Femur (tissue), 1 donor: ENCODE results near the gene WLS.
A peak's percentile ranks its signal among the peaks of the same experiment; 100 is the strongest.
"Not testable (repeated sequence)": the region's sequence is repeated elsewhere in the genome, so short reads cannot be mapped to it uniquely, and the experiment has no call there.

Experiments
- DNase-seq: peaks from one replicate; pipeline ENCODE4 v3.0.0-alpha.2; 2017

Gene WLS

DNA sequence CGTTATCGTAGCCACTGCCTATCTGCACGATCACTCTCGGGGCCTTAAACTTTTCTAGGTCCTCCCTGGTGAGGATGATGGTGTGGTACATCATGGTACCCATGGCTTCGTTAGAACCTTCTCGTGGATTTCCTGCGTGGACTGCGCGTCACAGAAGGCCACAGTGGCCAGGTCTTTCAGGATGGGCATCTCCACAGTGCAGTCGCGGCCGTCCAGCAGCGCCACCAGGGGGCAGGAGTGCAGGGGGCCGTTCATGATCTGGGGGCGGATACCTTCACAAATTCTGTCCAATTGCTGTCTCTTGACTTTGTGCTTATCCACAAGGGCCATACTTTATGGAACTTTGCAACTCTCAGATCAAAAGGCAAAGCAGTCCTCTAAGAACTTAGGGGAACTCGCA lies 69.6 kb downstream of the WLS start:
- DNase-seq = no peak

DNA sequence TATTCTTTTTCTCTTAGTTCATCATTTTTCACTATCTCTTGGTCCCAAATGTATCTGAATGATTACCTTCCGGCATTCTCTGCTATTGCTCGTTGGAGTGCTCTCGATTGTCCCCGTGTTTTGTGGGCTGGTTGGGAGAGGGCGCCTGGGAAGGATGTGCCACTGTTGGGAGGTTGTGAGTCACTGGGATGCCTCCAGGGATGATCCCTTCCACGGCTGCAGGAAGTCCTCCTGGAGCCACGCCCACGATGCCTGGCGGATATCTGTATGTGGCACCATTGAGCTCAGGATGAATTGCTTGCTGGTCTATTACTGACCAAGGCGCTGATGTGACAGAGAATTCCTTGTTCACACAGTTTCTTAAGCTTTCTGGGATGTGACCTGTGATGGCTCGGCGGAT lies 70.7 kb downstream of the WLS start:
- not testable (repeated sequence) for DNase-seq

- not testable (repeated sequence) for DNase-seq
Observed at GRCh38 chr1:68160935-68161334, 71.4 kb downstream of the WLS start.

- DNase-seq = no peak
Observed at GRCh38 chr1:68160021-68160420, 72.3 kb downstream of the WLS start.

DNA sequence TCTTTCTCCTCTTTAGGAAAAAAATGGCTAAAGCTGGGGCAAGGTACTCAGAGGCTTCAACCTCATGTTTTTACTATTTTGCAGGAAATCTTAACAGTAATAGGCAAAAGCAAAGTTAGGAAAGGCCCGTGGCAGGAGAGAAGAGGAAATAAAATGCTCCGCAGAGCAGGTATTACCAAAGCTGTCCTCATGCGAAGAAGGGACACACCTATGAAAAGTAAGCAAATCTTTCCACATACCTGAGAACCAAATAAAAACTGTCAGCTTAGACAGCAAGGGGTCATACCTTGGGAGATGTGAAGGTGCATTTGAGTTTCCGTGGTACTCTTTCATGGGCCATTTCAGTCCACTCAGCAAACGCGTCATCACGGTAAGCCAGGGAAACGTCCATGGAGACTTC lies 73.5 kb downstream of the WLS start:
- no peak for DNase-seq

DNA sequence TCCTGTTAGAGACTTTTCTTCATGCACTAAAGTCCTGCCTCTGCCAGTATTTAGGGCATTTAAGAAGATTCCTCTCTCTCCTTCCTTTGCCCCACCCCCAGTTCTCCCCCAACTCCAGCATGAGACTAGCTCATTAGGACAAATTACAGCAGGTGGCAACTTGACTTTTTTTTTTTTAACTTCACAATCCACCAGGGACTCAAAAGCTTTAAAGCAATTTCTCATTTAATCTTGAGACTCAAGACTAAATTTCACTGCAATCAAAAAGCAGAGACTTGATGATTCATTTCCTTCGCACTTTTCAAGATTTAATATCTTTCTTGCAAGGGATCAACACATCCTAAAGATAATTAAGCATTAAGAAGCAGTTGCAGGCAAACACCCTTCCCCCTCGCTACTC lies 74.9 kb downstream of the WLS start:
- no peak for DNase-seq

DNA sequence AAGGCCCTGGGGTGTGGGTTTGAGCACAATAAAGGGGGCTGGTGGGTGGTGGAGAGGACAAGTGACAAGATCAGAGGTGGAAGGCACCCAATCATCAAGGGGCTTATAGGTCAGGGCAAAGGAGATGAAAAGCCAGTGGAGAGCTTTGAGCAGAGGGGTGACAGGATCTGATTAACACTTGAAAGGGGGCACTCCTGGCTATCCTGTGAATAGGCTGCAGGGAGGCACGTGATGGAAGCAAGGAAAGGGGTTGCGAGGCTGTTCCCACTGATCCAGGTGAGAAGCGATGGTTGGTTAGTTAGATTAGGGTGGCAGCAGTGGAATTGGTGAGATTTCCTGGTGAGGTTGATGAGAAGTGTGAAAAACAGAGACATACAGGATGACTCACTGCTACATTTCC lies 80.6 kb downstream of the WLS start:
- no peak for DNase-seq

DNA sequence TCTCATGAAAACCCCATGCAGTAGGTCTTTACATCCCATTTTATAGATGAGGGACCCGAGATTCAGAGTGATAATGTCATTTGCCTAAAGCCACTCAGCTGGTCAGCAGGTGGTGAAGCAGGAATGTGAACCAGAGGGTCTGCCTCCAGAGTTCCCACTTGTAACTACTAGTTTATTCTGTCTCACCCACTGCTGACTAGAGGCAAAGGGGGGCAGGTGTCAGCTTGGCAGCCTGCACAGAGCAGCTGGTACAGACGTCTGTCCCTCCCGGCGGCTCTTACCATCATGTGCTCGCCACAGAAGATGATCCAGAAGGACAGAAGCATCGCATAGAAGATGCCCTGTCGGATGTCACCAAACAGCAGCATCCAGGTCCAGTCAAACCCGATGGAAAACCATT lies 82.4 kb downstream of the WLS start:
- DNase-seq = no peak

- no peak for DNase-seq
Observed at GRCh38 chr1:68149110-68149798, 83.1 kb downstream of the WLS start.

DNA sequence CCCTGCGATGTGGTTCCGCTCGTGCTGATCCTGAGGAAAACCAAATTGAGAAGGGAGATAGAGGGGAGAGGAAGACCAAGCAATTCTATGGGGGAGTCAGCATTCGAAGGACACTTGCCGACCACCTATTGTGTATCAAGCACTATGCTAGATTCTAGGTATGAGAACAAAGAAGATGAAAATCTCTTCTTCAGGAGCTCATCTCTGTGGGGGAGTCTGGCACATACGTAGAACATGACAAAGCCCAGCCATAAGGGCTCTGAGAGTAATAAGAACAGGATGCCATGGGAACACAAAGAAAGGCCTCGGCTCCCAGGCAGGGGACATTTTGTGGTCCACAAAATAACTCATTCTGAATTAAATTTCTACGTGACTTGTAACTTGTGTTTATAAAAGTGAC lies 83.7 kb downstream of the WLS start:
- no peak for DNase-seq

DNA sequence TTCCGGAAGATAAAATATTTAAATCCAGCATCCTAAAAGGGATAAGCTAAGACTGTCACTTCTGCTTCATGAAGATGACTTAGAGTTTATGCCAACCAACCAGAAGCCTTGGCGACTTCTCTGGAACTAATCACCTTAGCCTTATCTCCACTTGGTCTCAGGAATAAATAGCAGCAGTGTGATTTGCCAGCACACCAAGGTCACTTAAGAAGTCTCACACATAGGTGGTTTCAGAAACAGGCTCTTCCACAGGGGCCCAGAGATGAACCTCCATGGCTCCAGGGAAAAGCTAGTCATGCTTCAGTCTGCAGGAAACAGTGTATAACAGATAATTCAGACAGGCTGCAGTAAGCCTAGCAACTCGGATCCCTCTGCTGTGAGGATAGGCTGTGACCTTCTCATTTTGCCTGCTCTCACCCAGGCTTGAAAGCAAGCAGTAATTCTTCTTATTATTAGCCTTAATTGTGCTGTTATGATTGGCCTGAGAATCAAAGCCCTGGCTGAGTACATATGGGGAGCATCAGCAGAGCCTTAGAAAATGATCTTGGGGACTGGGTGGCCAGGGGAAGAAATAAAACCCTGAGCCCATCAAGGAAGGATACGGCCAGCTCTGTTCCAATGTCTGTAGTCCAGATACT lies 84.7 kb downstream of the WLS start:
- DNase-seq = no peak

DNA sequence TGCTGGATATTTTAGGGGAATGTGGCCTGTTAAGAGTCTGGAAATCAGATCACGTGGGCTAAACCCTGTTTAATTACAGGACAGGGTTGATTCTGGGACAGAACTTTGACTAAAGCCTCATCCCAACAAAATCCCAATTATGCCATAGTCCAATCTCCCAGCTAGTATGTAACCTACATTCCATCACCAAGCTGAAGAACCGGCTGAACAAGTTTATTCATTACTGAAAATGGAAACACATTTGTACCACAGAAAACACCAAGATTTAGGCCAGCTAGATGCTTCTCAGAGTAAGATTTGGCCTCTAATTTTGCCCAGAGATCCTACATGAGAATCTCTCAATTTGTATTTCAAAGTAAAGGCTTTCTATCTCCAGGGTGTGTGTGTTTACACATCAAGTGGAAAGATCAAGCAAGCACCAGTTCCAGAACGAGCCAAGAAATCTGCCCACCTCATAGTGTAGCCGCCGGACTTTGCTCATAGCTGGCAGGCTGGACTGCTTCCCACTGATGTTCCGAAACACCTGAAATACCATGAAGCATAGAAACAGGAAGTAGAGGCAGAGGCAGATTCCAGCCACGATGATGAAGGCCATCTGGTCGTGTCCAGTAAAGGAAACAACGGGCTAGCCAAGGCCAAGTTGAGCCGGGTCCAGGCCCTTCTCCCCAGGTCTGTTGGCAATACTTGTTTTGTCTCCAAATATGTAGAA lies 86.8 kb downstream of the WLS start:
- no peak for DNase-seq

DNA sequence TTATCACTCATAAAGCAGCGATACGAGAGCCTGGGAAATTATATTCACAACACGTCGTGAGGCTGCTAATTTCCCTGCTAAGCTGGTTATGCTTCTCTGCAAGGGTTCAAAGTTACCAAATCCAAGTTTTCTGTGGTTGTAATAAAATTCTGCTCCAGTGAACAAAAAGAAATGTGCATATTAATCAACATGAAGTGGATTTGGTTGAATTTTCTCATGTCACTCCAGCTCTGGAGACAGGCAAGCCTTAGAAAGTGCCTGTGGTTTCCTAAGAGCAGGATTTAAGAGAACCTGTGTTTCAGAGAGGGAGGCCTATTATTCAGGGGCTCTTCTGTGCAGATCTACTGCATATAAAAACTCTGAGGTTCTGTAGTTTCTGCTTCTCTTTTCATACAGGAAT lies 87.5 kb downstream of the WLS start:
- no peak for DNase-seq

- DNase-seq = no peak
Observed at GRCh38 chr1:68143633-68144032, 88.7 kb downstream of the WLS start.

GRCh38 chr1:68142461-68142860 lies 89.9 kb downstream of the WLS start:
- DNase-seq = no peak

- peak; percentile 40 for DNase-seq
Observed at GRCh38 chr1:68142036-68142435, 90.3 kb downstream of the WLS start.

GRCh38 chr1:68141071-68142021 lies 91.0 kb downstream of the WLS start:
- DNase-seq = peak; percentile 53

GRCh38 chr1:68140536-68140935 lies 91.8 kb downstream of the WLS start:
- DNase-seq = no peak

DNA sequence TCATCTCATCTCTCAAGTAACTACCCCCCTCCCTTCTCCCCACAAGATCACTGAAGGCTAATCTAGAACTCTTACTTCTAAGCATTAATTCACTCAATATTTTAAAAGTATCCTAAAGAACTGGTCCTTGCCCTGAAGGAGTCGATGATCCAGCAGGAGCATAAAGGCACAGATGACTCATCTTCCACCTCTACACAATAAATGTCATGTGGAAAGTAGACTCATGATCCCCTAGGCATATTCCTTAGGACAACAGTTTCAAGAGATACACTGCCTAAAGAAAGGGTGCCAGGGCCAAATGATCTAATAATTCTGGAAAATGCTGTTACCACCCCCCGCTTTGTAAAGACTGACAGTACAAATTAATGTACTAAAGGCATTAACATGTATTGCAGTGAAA lies 96.1 kb downstream of the WLS start:
- DNase-seq = no peak

DNA sequence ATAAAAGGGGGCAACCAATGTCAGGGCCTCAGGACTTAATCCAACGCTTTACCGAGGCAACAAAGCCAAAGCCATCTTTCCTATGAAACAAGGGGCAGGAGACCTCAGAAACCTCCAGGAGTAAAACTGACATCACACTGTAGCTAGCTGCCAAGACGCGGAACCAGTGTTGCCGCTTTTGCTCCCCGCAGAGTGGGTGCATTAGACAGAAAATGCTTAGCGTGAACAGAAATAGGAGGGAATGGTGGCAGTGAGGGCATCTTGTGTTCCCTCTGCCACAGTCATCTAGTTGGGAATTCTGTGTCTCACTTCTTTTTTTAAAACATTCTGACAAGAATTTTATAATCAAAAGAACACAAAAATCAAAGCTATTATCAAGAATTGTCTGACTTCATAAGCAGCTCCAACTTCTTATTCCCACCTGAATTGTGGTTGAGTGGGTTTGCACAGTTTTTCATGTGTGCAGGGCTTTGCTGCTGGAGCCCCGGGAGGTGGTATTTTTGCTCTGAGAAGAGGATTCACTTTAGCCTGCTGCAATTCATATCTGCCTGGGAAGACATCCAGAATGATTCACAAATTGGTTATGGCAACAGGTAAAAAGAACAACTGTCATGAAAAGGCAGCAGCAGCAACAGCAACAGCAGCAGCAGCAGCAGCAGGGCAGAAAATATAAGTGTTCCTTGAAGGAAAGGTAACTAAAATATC lies 99.7 kb downstream of the WLS start:
- DNase-seq = no peak

GRCh38 chr1:68131261-68131660 lies 101.1 kb downstream of the WLS start:
- no peak for DNase-seq

DNA sequence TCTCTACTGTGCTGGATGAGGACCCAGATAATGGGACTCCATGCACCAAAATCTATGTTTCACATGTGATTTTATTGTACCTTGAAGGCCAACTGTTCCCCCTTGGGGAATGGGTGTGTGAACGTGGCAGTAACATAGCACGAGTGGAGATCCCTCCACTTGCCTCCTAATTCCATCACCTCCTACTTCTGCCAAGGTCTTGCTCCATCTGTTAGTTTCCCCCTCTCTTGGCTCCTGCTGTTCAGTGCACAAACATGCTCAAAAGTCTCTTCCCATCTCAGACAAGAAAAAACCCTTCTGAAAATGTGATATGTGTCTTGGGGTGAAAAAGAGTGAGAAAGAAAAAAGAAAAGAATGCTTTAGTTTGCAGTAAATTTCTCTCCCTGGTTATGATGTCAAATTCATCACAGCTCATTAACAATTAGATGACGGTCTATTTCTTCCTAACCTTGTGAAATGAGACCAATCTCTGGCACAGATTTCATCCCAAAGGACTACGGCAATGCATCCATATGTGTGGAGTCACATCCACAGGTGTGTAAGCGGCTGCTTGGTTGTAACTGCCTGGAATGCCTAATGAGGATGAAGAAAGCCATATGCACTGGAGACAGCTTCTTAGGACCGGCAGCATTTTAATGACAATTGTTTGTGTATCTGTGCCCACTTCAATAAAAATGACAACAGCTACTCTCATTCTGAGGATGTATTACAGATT lies 102.6 kb downstream of the WLS start:
- DNase-seq = no peak
